Caco-2 (cell line): ENCODE results near the gene DHRSX. TPM values are rescaled to one million over a fixed set of nuclear protein-coding genes. Genes with fewer than 3 reads are reported as not detected.
"Not testable (repeated sequence)": the region's sequence is repeated elsewhere in the genome, so short reads cannot be mapped to it uniquely, and the experiment has no call there.

Experiments
- BruUV-seq: library from RNA; stranded (reverse); fragments of 400-500 nt; replicated peaks from 2 replicates; lab custom pipeline; 2021; lab: Mats Ljungman, UMichigan
- CTCF ChIA-PET: fragments of 300-600 bp; sonication (Branson Sonifier 250); formaldehyde crosslinking; loops from one replicate; lab custom pipeline; 2022; ENCODE audit warnings: antibody characterized with exemption; lab: Charles Lee
- POLR2A ChIA-PET: fragments of 300-600 bp; sonication (Branson Sonifier 250); formaldehyde crosslinking; loops from one replicate; lab custom pipeline; 2022; ENCODE audit warnings: antibody characterized with exemption; lab: Charles Lee
- DNase-seq, 2 experiments: peaks; one replicate each; pipeline versions ENCODE4 v3.0.0 to v3.0.0-alpha.2; 2020 to 2022
- H3K27me3 ChIP-seq: replicated peaks from 2 replicates; pipeline ENCODE4 v1.6.0; 2011; ENCODE audit warnings: low read length; ENCODE audit not compliant: control insufficient read depth, insufficient read depth
- H3K36me3 ChIP-seq: 2 replicates; pipeline ENCODE4 v1.5.1; 2011; ENCODE audit warnings: low read length; ENCODE audit not compliant: control insufficient read depth, insufficient read depth
- H3K4me1 ChIP-seq: fragments of 250-450 bp; sonication (Bioruptor Pico); 2 replicates; pipeline ENCODE4 v1.5.1; 2020; ENCODE audit warnings: mild to moderate bottlenecking
- H3K4me3 ChIP-seq: 2 replicates; pipeline ENCODE4 v1.5.1; 2011; ENCODE audit warnings: low read depth, mild to moderate bottlenecking, control low read depth, low read length
- H3K9me3 ChIP-seq: fragments of 250-450 bp; sonication (Bioruptor Pico); 2 replicates; pipeline ENCODE4 v1.5.1; 2020; ENCODE audit warnings: mild to moderate bottlenecking, moderate library complexity
- H3K27ac Mint-ChIP-seq: one replicate; pipeline ENCODE4 v1.8.0; 2022; ENCODE audit warnings: mixed read lengths; ENCODE audit not compliant: unreplicated experiment
- H3K27me3 Mint-ChIP-seq: one replicate; pipeline ENCODE4 v1.8.0; 2022; ENCODE audit warnings: mixed read lengths; ENCODE audit not compliant: insufficient read depth, unreplicated experiment
- H3K36me3 Mint-ChIP-seq: one replicate; pipeline ENCODE4 v1.8.0; 2022; ENCODE audit warnings: mild to moderate bottlenecking, mixed read lengths; ENCODE audit not compliant: insufficient read depth, unreplicated experiment
- H3K4me1 Mint-ChIP-seq: one replicate; pipeline ENCODE4 v1.8.0; 2022; ENCODE audit warnings: low read depth, mixed read lengths; ENCODE audit not compliant: unreplicated experiment
- H3K4me3 Mint-ChIP-seq: one replicate; pipeline ENCODE4 v1.8.0; 2022; ENCODE audit warnings: mild to moderate bottlenecking, moderate library complexity, mixed read lengths; ENCODE audit not compliant: unreplicated experiment
- H3K9me3 Mint-ChIP-seq: one replicate; pipeline ENCODE4 v1.8.0; 2022; ENCODE audit warnings: mixed read lengths; ENCODE audit not compliant: unreplicated experiment
- CTCF ChIP-seq, 2 experiments: fragments of 200-600 bp in 1 of 2; IDR thresholded peaks; 1 replicate in 1 of 2; 2 replicates in 1 of 2; pipeline versions ENCODE4 v1.5.1 to v1.8.0; 2011 to 2022; ENCODE audit warnings: antibody characterized with exemption in 1 of 2, control low read depth in 1 of 2, inconsistent platforms in 1 of 2, low read depth in 1 of 2, low read length in 1 of 2, mild to moderate bottlenecking in 1 of 2, moderate library complexity in 1 of 2; ENCODE audit not compliant: insufficient read depth in 1 of 2, severe bottlenecking in 1 of 2, unreplicated experiment in 1 of 2
- intact Hi-C: fragments of 100-400 bp; cut with micrococcal nuclease; formaldehyde crosslinking; loops from one replicate; pipeline ENCODE4 v1.10.0; 2022; ENCODE audit not compliant: unreplicated experiment
- total RNA-seq: library from RNA; stranded (reverse); gene quantifications from 2 replicates; pipeline ENCODE4 v1.2.3, GENCODE V29; 2022

The DHRSX gene
- total RNA-seq, 1 experiment from 2014 or later, result 64.1 TPM

- H3K27me3 Mint-ChIP-seq, result no peaks in the 10 kb centered on the region
- Histone ChIP-seq H3K4me1 (peaks cover 10% of the 10 kb centered on the region; the same call in 1 of the 2 replicates), H3K27me3 (no peaks in the 10 kb centered on the region), H3K36me3 (no peaks in the 10 kb centered on the region), H3K9me3 (no peaks in the 10 kb centered on the region), H3K4me3 (no peak overlapping the region)
- H3K27ac Mint-ChIP-seq, result no peak overlapping the region
- BruUV-seq, result no TSS peak
- peaks cover 18% of the 10 kb centered on the region for H3K4me1 Mint-ChIP-seq
- intact Hi-C loops, result no loop called here
- ChIA-PET CTCF (no interaction called here), POLR2A (no interaction called here)
- no peak for TF ChIP-seq CTCF (IDR thresholded peaks at IDR 0.05; ENCODE audit: insufficient read depth in 1 of 2, low read depth in 1 of 2, low read length in 1 of 2, severe bottlenecking in 1 of 2, unreplicated experiment in 1 of 2)
- DNase-seq, result peak in 1 of 2 experiments; percentile 71
- no peak overlapping the region for H3K4me3 Mint-ChIP-seq
- no peaks in the 10 kb centered on the region for H3K9me3 Mint-ChIP-seq
- H3K36me3 Mint-ChIP-seq, result peaks cover 24% of the 10 kb centered on the region
Observed at GRCh38 chrX:2464677-2465166, 36.1 kb downstream of the DHRSX start.

GRCh38 chrX:2463973-2464676 is 36.7 kb downstream of the DHRSX start:
- intact Hi-C loops, result no loop called here
- no peaks in the 10 kb centered on the region for H3K27me3 ChIP-seq
- no peaks in the 10 kb centered on the region for H3K36me3 ChIP-seq
- CTCF ChIA-PET, result no interaction called here
- DNase-seq, result peak; percentile 60 to 86
- BruUV-seq, result no TSS peak
- POLR2A ChIA-PET, result no interaction called here
- peaks cover 18% of the 10 kb centered on the region for H3K4me1 Mint-ChIP-seq
- no peak overlapping the region for H3K4me3 ChIP-seq
- H3K4me3 Mint-ChIP-seq, result no peak overlapping the region
- peaks cover 10% of the 10 kb centered on the region; the same call in 1 of the 2 replicates for H3K4me1 ChIP-seq
- H3K36me3 Mint-ChIP-seq, result peaks cover 18% of the 10 kb centered on the region
- H3K9me3 Mint-ChIP-seq, result no peaks in the 10 kb centered on the region
- no peak overlapping the region for H3K27ac Mint-ChIP-seq
- no peaks in the 10 kb centered on the region for H3K9me3 ChIP-seq
- H3K27me3 Mint-ChIP-seq, result no peaks in the 10 kb centered on the region
- TF ChIP-seq CTCF (IDR thresholded peaks at IDR 0.05; ENCODE audit: insufficient read depth in 1 of 2, low read depth in 1 of 2, low read length in 1 of 2, severe bottlenecking in 1 of 2, unreplicated experiment in 1 of 2), result no peak

- H3K27me3 ChIP-seq, H3K4me3 Mint-ChIP-seq, H3K27ac Mint-ChIP-seq, H3K4me1 ChIP-seq, POLR2A ChIA-PET, H3K4me3 ChIP-seq, intact Hi-C loops, H3K9me3 Mint-ChIP-seq, DNase-seq, H3K27me3 Mint-ChIP-seq, BruUV-seq, CTCF ChIA-PET, H3K9me3 ChIP-seq, H3K36me3 ChIP-seq: not testable (repeated sequence)
- Mint-ChIP-seq H3K36me3 (peaks cover 13% of the 10 kb centered on the region), H3K4me1 (peaks cover 18% of the 10 kb centered on the region)
Observed at GRCh38 chrX:2463481-2463880, 37.3 kb downstream of the DHRSX start.
